ENCODE measurements around the gene MAGEA9.
"Not testable (repeated sequence)": the region's sequence is repeated elsewhere in the genome, so short reads cannot be mapped to it uniquely, and the experiment has no call there.

The MAGEA9 gene

GRCh38 chrX:149760965-149761364 is 20.8 kb upstream of the MAGEA9 start:
- H3K9me3 ChIP-seq = no peaks in the 10 kb centered on the region
- no peaks in the 10 kb centered on the region for H3K4me1 ChIP-seq
- no peak for DNase-seq
- TF ChIP-seq CTCF (IDR thresholded peaks at IDR 0.05; ENCODE audit: low read depth, low read length) = no peak
- H3K27me3 ChIP-seq = no peaks in the 10 kb centered on the region
- no peak overlapping the region for H3K4me3 ChIP-seq (ENCODE audit: low read depth, low read length)
- H3K36me3 ChIP-seq = no peaks in the 10 kb centered on the region

GRCh38 chrX:149761858-149762674 is 19.7 kb upstream of the MAGEA9 start:
- H3K27me3 ChIP-seq; DNase-seq; H3K36me3 ChIP-seq; H3K4me3 ChIP-seq (ENCODE audit: low read depth, low read length); H3K9me3 ChIP-seq; H3K4me1 ChIP-seq: not testable (repeated sequence)

GRCh38 chrX:149762696-149763614 is 18.8 kb upstream of the MAGEA9 start:
- no peaks in the 10 kb centered on the region for H3K9me3 ChIP-seq
- H3K4me3 ChIP-seq (ENCODE audit: low read depth, low read length) = no peak overlapping the region
- DNase-seq = no peak
- H3K36me3 ChIP-seq = no peaks in the 10 kb centered on the region
- H3K27me3 ChIP-seq = no peaks in the 10 kb centered on the region
- no peak for TF ChIP-seq CTCF (IDR thresholded peaks at IDR 0.05; ENCODE audit: low read depth, low read length)
- no peaks in the 10 kb centered on the region for H3K4me1 ChIP-seq

- not testable (repeated sequence) for H3K4me3 ChIP-seq (ENCODE audit: low read depth, low read length); DNase-seq; H3K9me3 ChIP-seq; H3K36me3 ChIP-seq; H3K27me3 ChIP-seq; H3K4me1 ChIP-seq
Observed at GRCh38 chrX:149770344-149770743, 11.4 kb upstream of the MAGEA9 start.

- not testable (repeated sequence) for H3K4me1 ChIP-seq; H3K4me3 ChIP-seq (ENCODE audit: low read depth, low read length); H3K9me3 ChIP-seq; H3K27me3 ChIP-seq; H3K36me3 ChIP-seq; DNase-seq
Observed at GRCh38 chrX:149773026-149773425, 8.7 kb upstream of the MAGEA9 start.

GRCh38 chrX:149773768-149774167 is 8.0 kb upstream of the MAGEA9 start, which contains the start of gene HSFX1:
Gene HSFX1 (plus strand): TSS chrX:149774068. CDS start chrX:149774682, 614 bp downstream.
- not testable (repeated sequence) for H3K4me1 ChIP-seq, DNase-seq

GRCh38 chrX:149777999-149778398 is 3.7 kb upstream of the MAGEA9 start:
- H3K9me3 ChIP-seq; H3K4me1 ChIP-seq; DNase-seq; H3K4me3 ChIP-seq (ENCODE audit: low read depth, low read length); H3K27me3 ChIP-seq; H3K36me3 ChIP-seq: not testable (repeated sequence)

More at GRCh38 chrX:149773768-149774167, 8.0 kb upstream of the MAGEA9 start, which contains the start of gene HSFX1:
- H3K36me3 ChIP-seq; H3K4me3 ChIP-seq (ENCODE audit: low read depth, low read length); H3K27me3 ChIP-seq; H3K9me3 ChIP-seq: not testable (repeated sequence)

GRCh38 chrX:149795531-149795930 is 13.8 kb downstream of the MAGEA9 start:
- DNase-seq; H3K4me3 ChIP-seq (ENCODE audit: low read depth, low read length); H3K9me3 ChIP-seq; H3K36me3 ChIP-seq; H3K27me3 ChIP-seq; H3K4me1 ChIP-seq: not testable (repeated sequence)

- Histone ChIP-seq H3K9me3 (no peaks in the 10 kb centered on the region), H3K36me3 (no peaks in the 10 kb centered on the region), H3K4me3 (ENCODE audit: low read depth, low read length) (no peak overlapping the region), H3K4me1 (no peaks in the 10 kb centered on the region), H3K27me3 (no peaks in the 10 kb centered on the region)
- TF ChIP-seq CTCF (IDR thresholded peaks at IDR 0.05; ENCODE audit: low read depth, low read length) = no peak
- DNase-seq = no peak
Observed at GRCh38 chrX:149799095-149799714, 17.5 kb downstream of the MAGEA9 start.

Data from BE2C (cell line).